IMR-90 (cell line): ENCODE measurements around the gene AGBL1.

Experiments used
- CTCF ChIP-seq: conservative IDR thresholded peaks from 2 replicates; pipeline ENCODE4 v1.5.1; 2012; ENCODE audit warnings: mild to moderate bottlenecking, low read depth, low read length, improper control_type of control experiment
- MAZ ChIP-seq: IDR thresholded peaks from 2 replicates; pipeline ENCODE4 v1.6.1; 2012; ENCODE audit warnings: low read depth, mild to moderate bottlenecking, low read length, improper control_type of control experiment, moderate library complexity, borderline replicate concordance
- RAD21 ChIP-seq: IDR thresholded peaks from 2 replicates; pipeline ENCODE4 v1.6.1; 2012; ENCODE audit warnings: low read length, improper control_type of control experiment

GRCh38 chr15:86038491-86038890, 41.2 kb upstream of the AGBL1 start:
- TF ChIP-seq CTCF (no peak), MAZ (no peak), RAD21 (no peak)
